B cell (primary cell): Measurements from ENCODE around the gene CTBP2. TPM values are rescaled to one million over a fixed set of nuclear protein-coding genes. Genes with fewer than 3 reads are reported as not detected.

Experiments
- ATAC-seq: fragments of 200-7000 bp; cut with Tn5 transposase; one replicate; pipeline ENCODE4 v1.10.0; 2021; ENCODE audit warnings: low read depth, mild to moderate bottlenecking, moderate number of reproducible peaks, moderate library complexity
- CTCF ChIA-PET: fragments of 350-600 bp; sonication (Branson Sonifier 250); formaldehyde crosslinking; loops from one replicate; lab custom pipeline; 2021; ENCODE audit warnings: antibody characterized with exemption, inconsistent platforms; lab: Charles Lee
- POLR2A ChIA-PET: fragments of 350-600 bp; sonication (Branson Sonifier 250); formaldehyde crosslinking; loops from one replicate; lab custom pipeline; 2021; ENCODE audit warnings: antibody characterized with exemption; lab: Charles Lee
- DNase-seq: peaks from one replicate; pipeline ENCODE4 v3.0.0; 2013
- H2AFZ ChIP-seq: 2 replicates; pipeline ENCODE4 v1.6.1; 2012; ENCODE audit warnings: mild to moderate bottlenecking, low read depth, low read length; ENCODE audit not compliant: insufficient read depth, poor library complexity, severe bottlenecking
- H3K27ac ChIP-seq, 2 donors: 1 replicate in 1 of 2; 2 replicates in 1 of 2; pipeline ENCODE4 v1.5.1; 2012 to 2013; ENCODE audit warnings: low read length in 2 of 2, mild to moderate bottlenecking in 2 of 2, moderate library complexity in 1 of 2
- H3K27me3 ChIP-seq, 4 experiments: fragments of 200-600 bp in 1 of 4; sonication (generic) in 1 of 4; replicated peaks in 1 of 4; 1 replicate in 2 of 4; 2 replicates in 2 of 4; pipeline versions ENCODE4 v1.6.1 to v1.7.0; 2013 to 2016; ENCODE audit warnings: low read length in 3 of 4, mild to moderate bottlenecking in 2 of 4, mixed read lengths in 1 of 4, moderate library complexity in 1 of 4; ENCODE audit not compliant: insufficient read depth in 4 of 4, control insufficient read depth in 3 of 4; ENCODE audit errors: control extremely low read depth in 1 of 4
- H3K36me3 ChIP-seq, 2 experiments: replicated peaks in 1 of 2; 1 replicate in 1 of 2; 2 replicates in 1 of 2; pipeline versions ENCODE4 v1.6.1 to v1.7.1; 2013; ENCODE audit warnings: low read length in 1 of 2; ENCODE audit not compliant: insufficient read depth in 2 of 2, control insufficient read depth in 1 of 2; ENCODE audit errors: control extremely low read depth in 1 of 2, extremely low read depth in 1 of 2
- H3K4me1 ChIP-seq, 2 donors: fragments of 200-600 bp in 1 of 2; sonication (generic) in 1 of 2; 1 replicate in 1 of 2; 2 replicates in 1 of 2; pipeline versions ENCODE4 v1.5.1 to v1.6.1; 2013 to 2017; ENCODE audit warnings: low read length in 2 of 2; ENCODE audit not compliant: control insufficient read depth in 2 of 2, insufficient read depth in 2 of 2
- H3K4me2 ChIP-seq: replicated peaks from 2 replicates; pipeline ENCODE3; 2012; ENCODE audit warnings: mild to moderate bottlenecking, low read depth, low read length; ENCODE audit not compliant: poor library complexity, severe bottlenecking
- H3K4me3 ChIP-seq, 5 experiments: fragments of 200-600 bp in 1 of 5; sonication (generic) in 1 of 5; 1 replicate in 3 of 5; 2 replicates in 2 of 5; pipeline versions ENCODE4 v1.5.1 to v1.7.0; 2011 to 2016; ENCODE audit warnings: low read length in 4 of 5, mild to moderate bottlenecking in 4 of 5, low read depth in 2 of 5, control low read depth in 1 of 5, moderate library complexity in 1 of 5; ENCODE audit not compliant: insufficient read depth in 1 of 5; ENCODE audit errors: control extremely low read depth in 1 of 5, extremely low read depth in 1 of 5
- H3K79me2 ChIP-seq: fragments of 200-600 bp; sonication (generic); one replicate; pipeline ENCODE4 v1.6.0; 2016; ENCODE audit warnings: low read length; ENCODE audit not compliant: control insufficient read depth, insufficient read depth
- H3K9ac ChIP-seq: fragments of 200-600 bp; sonication (generic); 2 replicates; pipeline ENCODE4 v1.6.1; 2017; ENCODE audit warnings: mild to moderate bottlenecking, low read length, moderate library complexity
- H3K9me3 ChIP-seq, 3 donors: one replicate each; pipeline versions ENCODE4 v1.6.1 to v1.7.1; 2013; ENCODE audit warnings: low read length in 2 of 3; ENCODE audit not compliant: control insufficient read depth in 2 of 3, insufficient read depth in 1 of 3; ENCODE audit errors: control extremely low read depth in 1 of 3
- H4K20me1 ChIP-seq: 2 replicates; pipeline ENCODE4 v1.6.0; 2012; ENCODE audit warnings: mild to moderate bottlenecking, low read length; ENCODE audit not compliant: insufficient read depth, control insufficient read depth, poor library complexity, severe bottlenecking
- H3K27ac Mint-ChIP-seq: one replicate; pipeline ENCODE4 v1.8.0; 2021; ENCODE audit warnings: mixed read lengths
- H3K27me3 Mint-ChIP-seq: one replicate; pipeline ENCODE4 v1.8.0; 2021; ENCODE audit warnings: mixed read lengths
- H3K4me1 Mint-ChIP-seq: one replicate; pipeline ENCODE4 v1.8.0; 2021; ENCODE audit warnings: mixed read lengths
- H3K4me3 Mint-ChIP-seq: one replicate; pipeline ENCODE4 v1.8.0; 2021; ENCODE audit warnings: mixed read lengths
- H3K9me3 Mint-ChIP-seq: one replicate; pipeline ENCODE4 v1.8.0; 2022; ENCODE audit warnings: mixed read lengths; ENCODE audit not compliant: insufficient read depth
- CTCF ChIP-seq: fragments of 200-600 bp; IDR thresholded peaks from one replicate; pipeline ENCODE4 v1.8.0; 2022; ENCODE audit warnings: antibody characterized with exemption, mild to moderate bottlenecking
- EZH2 ChIP-seq: IDR thresholded peaks from 2 replicates; pipeline ENCODE4 v1.6.1; 2012; ENCODE audit warnings: borderline replicate concordance, low read depth, mild to moderate bottlenecking, moderate library complexity, low read length; ENCODE audit not compliant: insufficient read depth, poor library complexity, severe bottlenecking
- WGBS: methylation state at CpG from one replicate; pipeline ENCODE4 v1.1.5; 2013; ENCODE audit warnings: missing lambda C conversion rate; ENCODE audit not compliant: insufficient coverage; 5-methylcytosine and 5-hydroxymethylcytosine counted together
- intact Hi-C: fragments of 100-400 bp; cut with micrococcal nuclease; formaldehyde crosslinking; loops from one replicate; pipeline ENCODE4 v1.10.0; 2022
- polyA plus RNA-seq: library from polyadenylated mRNA; depleted of rRNA; stranded (reverse); fragments of >200 nt; gene quantifications from 2 replicates; pipeline ENCODE4 v1.2.3, GENCODE V29; 2012
- total RNA-seq, 2 donors: library from RNA; stranded (reverse); fragments of 120-200 nt in 1 of 2; gene quantifications; 1 replicate in 1 of 2; 2 replicates in 1 of 2; pipeline versions ENCODE4 v1.2.3 to v1.2.4, GENCODE V29; 2013 to 2022

The CTBP2 gene
- total and polyA plus RNA-seq, 2 donors (not counting 1 experiment from before 2014, with no cell fraction given), result 0.39 to 0.85 TPM

- intact Hi-C loops, result no loop called here
- Mint-ChIP-seq H3K9me3 (no peaks in the 10 kb centered on the region), H3K4me3 (no peak overlapping the region), H3K27ac (no peak overlapping the region), H3K4me1 (no peaks in the 10 kb centered on the region), H3K27me3 (peaks cover 11% of the 10 kb centered on the region)
- no peak for DNase-seq
- ChIA-PET CTCF (no interaction called here), POLR2A (no interaction called here)
- Histone ChIP-seq H3K4me2 (no peak overlapping the region), H3K9ac (no peak overlapping the region), H3K36me3 (no peaks in the 10 kb centered on the region), H4K20me1 (no peaks in the 10 kb centered on the region), H3K27ac (no peak overlapping the region), H3K4me3 (no peak overlapping the region), H3K4me1 (no peaks in the 10 kb centered on the region), H3K79me2 (no peaks in the 10 kb centered on the region), H3K9me3 (no peaks in the 10 kb centered on the region), H2AFZ (no peak overlapping the region), H3K27me3 (no peaks in the 10 kb centered on the region)
- no peak for ATAC-seq
- 88% methylated on average over 19 of the region's 19 CpGs for WGBS
- TF ChIP-seq EZH2 (no peak), CTCF (no peak)
These were observed 153.4 kb downstream of the CTBP2 start for GRCh38 chr10:125006921-125007426.

- no peaks in the 10 kb centered on the region for H3K4me1 ChIP-seq
- no peaks in the 10 kb centered on the region for H4K20me1 ChIP-seq
- no CpG with 5 or more reads among the region's 9 CpGs for WGBS
- ChIA-PET CTCF (no interaction called here), POLR2A (no interaction called here)
- no peak overlapping the region for H3K4me2 ChIP-seq
- no peaks in the 10 kb centered on the region for H3K9me3 Mint-ChIP-seq
- no peak for ATAC-seq
- no peak overlapping the region for H3K4me3 Mint-ChIP-seq
- H3K79me2 ChIP-seq, result no peaks in the 10 kb centered on the region
- H3K9ac ChIP-seq, result no peak overlapping the region
- intact Hi-C loops, result no loop called here
- peaks cover 11% of the 10 kb centered on the region for H3K27me3 Mint-ChIP-seq
- no peaks in the 10 kb centered on the region for H3K9me3 ChIP-seq
- no peak overlapping the region for H2AFZ ChIP-seq
- H3K27ac Mint-ChIP-seq, result no peak overlapping the region
- H3K4me1 Mint-ChIP-seq, result no peaks in the 10 kb centered on the region
- no peak for DNase-seq
- no peak overlapping the region for H3K4me3 ChIP-seq
- H3K27ac ChIP-seq, result no peak overlapping the region
- TF ChIP-seq EZH2, result no peak
- no peak for TF ChIP-seq CTCF
- no peaks in the 10 kb centered on the region for H3K36me3 ChIP-seq
- H3K27me3 ChIP-seq, result no peaks in the 10 kb centered on the region
These were observed 154.1 kb downstream of the CTBP2 start for GRCh38 chr10:125006188-125006680.
